Osteoblast (primary cell): Measurements from ENCODE around the gene RAD21L1. TPM values are rescaled to one million over a fixed set of nuclear protein-coding genes. Genes with fewer than 3 reads are reported as not detected.

Experiments used
- DNase-seq: peaks from one replicate; pipeline ENCODE4 v3.0.0; 2011; ENCODE audit warnings: low spot score, mixed read lengths; ENCODE audit not compliant: insufficient read length; ENCODE audit errors: missing footprints
- H2AFZ ChIP-seq: 2 replicates; pipeline ENCODE4 v1.6.0; 2011; ENCODE audit warnings: mild to moderate bottlenecking, low read length
- H3K27ac ChIP-seq: 2 replicates; pipeline ENCODE4 v1.5.1; 2011; ENCODE audit warnings: mild to moderate bottlenecking, low read depth, low read length, moderate library complexity
- H3K27me3 ChIP-seq: 2 replicates; pipeline ENCODE4 v1.6.0; 2012; ENCODE audit warnings: mild to moderate bottlenecking, control low read depth, inconsistent platforms, low read length, moderate library complexity; ENCODE audit not compliant: insufficient read depth
- H3K36me3 ChIP-seq: 2 replicates; pipeline ENCODE4 v1.5.1; 2011; ENCODE audit warnings: mild to moderate bottlenecking, low read length, control low read depth, moderate library complexity; ENCODE audit not compliant: insufficient read depth
- H3K4me1 ChIP-seq: 2 replicates; pipeline ENCODE4 v1.5.1; 2011; ENCODE audit warnings: mild to moderate bottlenecking, low read length, control low read depth, moderate library complexity; ENCODE audit not compliant: insufficient read depth
- H3K4me2 ChIP-seq: 2 replicates; pipeline ENCODE4 v1.6.0; 2011; ENCODE audit warnings: mild to moderate bottlenecking, low read length; ENCODE audit not compliant: insufficient read depth
- H3K4me3 ChIP-seq: fragments of 200-600 bp; sonication (generic); 3 replicates; pipeline ENCODE4 v1.5.1; 2012; ENCODE audit warnings: mild to moderate bottlenecking, low read length, inconsistent platforms; ENCODE audit not compliant: insufficient read depth
- H3K79me2 ChIP-seq: 2 replicates; pipeline ENCODE4 v1.6.0; 2012; ENCODE audit warnings: mild to moderate bottlenecking, low read length, control low read depth, inconsistent platforms; ENCODE audit not compliant: insufficient read depth
- H3K9me3 ChIP-seq: 2 replicates; pipeline ENCODE4 v1.5.1; 2011; ENCODE audit warnings: low read depth, low read length, control low read depth
- H4K20me1 ChIP-seq: 2 replicates; pipeline ENCODE4 v1.6.0; 2012; ENCODE audit warnings: mild to moderate bottlenecking, low read length, control low read depth; ENCODE audit not compliant: insufficient read depth
- total RNA-seq: library from RNA; depleted of rRNA; stranded (reverse); fragments of >200 nt; gene quantifications from 2 replicates; pipeline ENCODE4 v1.2.3, GENCODE V29; 2012
- TF ChIP-seq, protein P1 (sequence below): IDR thresholded peaks from 2 replicates; pipeline ENCODE4 v1.5.1; 2011; ENCODE audit warnings: mild to moderate bottlenecking, low read depth, low read length, moderate library complexity; ENCODE audit errors: extremely low read depth

RAD21L1 gene
- total RNA-seq, 1 donor = not detected

- TF ChIP-seq, protein P1, sequence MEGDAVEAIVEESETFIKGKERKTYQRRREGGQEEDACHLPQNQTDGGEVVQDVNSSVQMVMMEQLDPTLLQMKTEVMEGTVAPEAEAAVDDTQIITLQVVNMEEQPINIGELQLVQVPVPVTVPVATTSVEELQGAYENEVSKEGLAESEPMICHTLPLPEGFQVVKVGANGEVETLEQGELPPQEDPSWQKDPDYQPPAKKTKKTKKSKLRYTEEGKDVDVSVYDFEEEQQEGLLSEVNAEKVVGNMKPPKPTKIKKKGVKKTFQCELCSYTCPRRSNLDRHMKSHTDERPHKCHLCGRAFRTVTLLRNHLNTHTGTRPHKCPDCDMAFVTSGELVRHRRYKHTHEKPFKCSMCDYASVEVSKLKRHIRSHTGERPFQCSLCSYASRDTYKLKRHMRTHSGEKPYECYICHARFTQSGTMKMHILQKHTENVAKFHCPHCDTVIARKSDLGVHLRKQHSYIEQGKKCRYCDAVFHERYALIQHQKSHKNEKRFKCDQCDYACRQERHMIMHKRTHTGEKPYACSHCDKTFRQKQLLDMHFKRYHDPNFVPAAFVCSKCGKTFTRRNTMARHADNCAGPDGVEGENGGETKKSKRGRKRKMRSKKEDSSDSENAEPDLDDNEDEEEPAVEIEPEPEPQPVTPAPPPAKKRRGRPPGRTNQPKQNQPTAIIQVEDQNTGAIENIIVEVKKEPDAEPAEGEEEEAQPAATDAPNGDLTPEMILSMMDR = no peak
- no peaks in the 10 kb centered on the region for H3K4me1 ChIP-seq
- no peak for DNase-seq
- no peak overlapping the region for H3K4me3 ChIP-seq
- H3K27me3 ChIP-seq = no peaks in the 10 kb centered on the region
- H3K79me2 ChIP-seq = peaks cover 6% of the 10 kb centered on the region
- H4K20me1 ChIP-seq = peaks cover 14% of the 10 kb centered on the region
- H3K36me3 ChIP-seq = no peaks in the 10 kb centered on the region
- H3K4me2 ChIP-seq = no peak overlapping the region
- no peak overlapping the region for H3K27ac ChIP-seq
- H2AFZ ChIP-seq = no peak overlapping the region
- no peaks in the 10 kb centered on the region for H3K9me3 ChIP-seq
Measured at GRCh38 chr20:1274485-1275311, 48.9 kb downstream of the RAD21L1 start.

GRCh38 chr20:1275919-1276318 lies 50.1 kb downstream of the RAD21L1 start:
- Histone ChIP-seq H3K4me1 (peaks cover 4% of the 10 kb centered on the region), H3K36me3 (no peaks in the 10 kb centered on the region), H4K20me1 (peaks cover 26% of the 10 kb centered on the region), H3K79me2 (peaks cover 6% of the 10 kb centered on the region), H3K4me3 (no peak overlapping the region), H3K27ac (no peak overlapping the region), H3K27me3 (no peaks in the 10 kb centered on the region), H2AFZ (no peak overlapping the region), H3K9me3 (no peaks in the 10 kb centered on the region), H3K4me2 (no peak overlapping the region)
- TF ChIP-seq, protein P1 = no peak
- DNase-seq = no peak

DNA sequence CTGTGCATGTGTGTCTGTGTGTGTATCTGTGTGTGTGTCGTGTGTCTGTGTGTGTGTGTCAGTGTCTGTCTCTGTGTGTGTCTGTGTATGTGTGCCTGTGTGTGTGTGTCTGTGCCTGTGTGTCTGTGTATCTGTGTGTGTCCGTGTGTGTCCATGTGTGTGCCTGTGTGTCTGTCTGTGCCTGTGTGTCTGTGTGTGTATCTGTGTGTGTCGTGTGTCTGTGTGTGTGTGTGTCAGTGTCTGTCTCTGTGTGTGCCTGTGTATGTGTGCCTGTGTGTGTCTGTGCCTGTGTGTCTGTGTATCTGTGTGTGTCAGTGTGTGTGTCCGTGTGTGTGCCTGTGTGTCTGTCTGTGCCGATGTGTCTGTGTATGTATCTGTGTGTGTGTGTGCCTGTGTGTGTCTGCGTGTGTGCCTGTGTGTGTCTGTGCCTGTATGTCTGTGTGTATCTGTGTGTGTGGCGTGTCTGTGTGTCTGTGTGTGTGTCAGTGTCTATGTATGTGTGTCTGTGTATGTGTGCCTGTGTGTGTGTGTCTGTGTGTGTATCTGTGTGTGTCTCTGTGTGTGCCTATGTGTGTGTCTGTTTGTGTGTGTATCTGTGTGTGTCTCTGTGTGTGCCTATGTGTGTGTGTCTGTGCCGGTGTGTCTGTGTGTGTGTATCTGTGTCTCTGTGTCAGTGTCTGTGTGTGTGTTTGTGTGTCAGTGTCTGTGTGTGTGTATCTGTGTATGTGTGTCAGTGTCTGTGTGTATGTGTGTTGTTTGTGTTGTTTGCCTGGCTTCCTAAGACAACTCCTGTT lies 51.9 kb downstream of the RAD21L1 start:
- H3K4me3 ChIP-seq = no peak overlapping the region
- no peak overlapping the region for H2AFZ ChIP-seq
- no peak for DNase-seq
- no peaks in the 10 kb centered on the region for H3K36me3 ChIP-seq
- H3K4me2 ChIP-seq = no peak overlapping the region
- no peaks in the 10 kb centered on the region for H3K9me3 ChIP-seq
- no peak overlapping the region for H3K27ac ChIP-seq
- no peaks in the 10 kb centered on the region for H3K27me3 ChIP-seq
- peaks cover 6% of the 10 kb centered on the region for H3K79me2 ChIP-seq
- H3K4me1 ChIP-seq = peaks cover 4% of the 10 kb centered on the region
- TF ChIP-seq, protein P1 = no peak
- H4K20me1 ChIP-seq = peaks cover 31% of the 10 kb centered on the region

DNA sequence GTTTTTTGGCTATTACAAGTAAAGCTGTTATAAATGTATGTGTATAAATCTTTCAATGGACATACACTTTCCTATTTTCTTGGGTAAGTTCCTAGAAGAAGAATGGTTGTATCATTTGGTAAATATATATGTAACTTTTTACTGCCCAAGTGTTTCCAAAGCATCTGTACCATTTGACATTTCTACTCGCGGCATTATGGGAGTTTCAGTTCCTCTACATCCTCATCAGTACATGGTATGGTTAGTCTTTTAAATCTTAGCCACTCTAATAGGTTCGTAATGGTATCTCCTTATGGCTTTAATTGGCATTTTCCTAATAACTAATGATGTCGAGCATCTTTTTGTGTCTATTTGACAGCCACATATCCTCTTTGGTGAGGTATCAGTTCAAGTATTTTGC lies 53.1 kb downstream of the RAD21L1 start:
- Histone ChIP-seq H3K79me2 (peaks cover 6% of the 10 kb centered on the region), H3K4me3 (no peak overlapping the region), H3K9me3 (no peaks in the 10 kb centered on the region), H3K36me3 (no peaks in the 10 kb centered on the region), H2AFZ (no peak overlapping the region), H3K4me1 (peaks cover 4% of the 10 kb centered on the region), H4K20me1 (peaks cover 33% of the 10 kb centered on the region), H3K27ac (no peak overlapping the region), H3K4me2 (no peak overlapping the region), H3K27me3 (no peaks in the 10 kb centered on the region)
- no peak for DNase-seq
- TF ChIP-seq, protein P1 = no peak
